Measurements from ENCODE around the gene TMEM203.

DNA sequence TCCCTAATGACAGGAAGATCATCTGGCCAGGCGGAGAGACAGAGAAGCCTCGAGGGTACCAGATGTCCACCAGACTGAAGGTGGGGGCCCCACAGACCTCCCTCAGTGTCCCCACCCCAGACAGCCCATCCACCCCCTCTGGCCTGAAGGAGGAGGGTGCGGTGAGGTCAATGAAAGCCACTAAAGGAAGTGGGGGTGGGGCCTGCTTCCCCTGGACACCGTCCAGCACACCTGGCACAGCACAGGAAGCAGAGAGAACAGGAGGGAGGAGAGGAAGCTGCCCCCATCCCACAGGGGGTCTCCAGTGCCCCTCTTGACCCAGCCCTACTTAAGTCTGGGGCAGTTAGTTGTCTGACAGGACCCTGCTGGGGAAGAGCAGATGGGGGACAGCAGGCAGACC is 46.8 kb downstream of the TMEM203 start:
- no peak for TF ChIP-seq CTCF (conservative IDR thresholded peaks at IDR 0.05; ENCODE audit: low read depth in 2 of 2)
- TF ChIP-seq, protein P1, sequence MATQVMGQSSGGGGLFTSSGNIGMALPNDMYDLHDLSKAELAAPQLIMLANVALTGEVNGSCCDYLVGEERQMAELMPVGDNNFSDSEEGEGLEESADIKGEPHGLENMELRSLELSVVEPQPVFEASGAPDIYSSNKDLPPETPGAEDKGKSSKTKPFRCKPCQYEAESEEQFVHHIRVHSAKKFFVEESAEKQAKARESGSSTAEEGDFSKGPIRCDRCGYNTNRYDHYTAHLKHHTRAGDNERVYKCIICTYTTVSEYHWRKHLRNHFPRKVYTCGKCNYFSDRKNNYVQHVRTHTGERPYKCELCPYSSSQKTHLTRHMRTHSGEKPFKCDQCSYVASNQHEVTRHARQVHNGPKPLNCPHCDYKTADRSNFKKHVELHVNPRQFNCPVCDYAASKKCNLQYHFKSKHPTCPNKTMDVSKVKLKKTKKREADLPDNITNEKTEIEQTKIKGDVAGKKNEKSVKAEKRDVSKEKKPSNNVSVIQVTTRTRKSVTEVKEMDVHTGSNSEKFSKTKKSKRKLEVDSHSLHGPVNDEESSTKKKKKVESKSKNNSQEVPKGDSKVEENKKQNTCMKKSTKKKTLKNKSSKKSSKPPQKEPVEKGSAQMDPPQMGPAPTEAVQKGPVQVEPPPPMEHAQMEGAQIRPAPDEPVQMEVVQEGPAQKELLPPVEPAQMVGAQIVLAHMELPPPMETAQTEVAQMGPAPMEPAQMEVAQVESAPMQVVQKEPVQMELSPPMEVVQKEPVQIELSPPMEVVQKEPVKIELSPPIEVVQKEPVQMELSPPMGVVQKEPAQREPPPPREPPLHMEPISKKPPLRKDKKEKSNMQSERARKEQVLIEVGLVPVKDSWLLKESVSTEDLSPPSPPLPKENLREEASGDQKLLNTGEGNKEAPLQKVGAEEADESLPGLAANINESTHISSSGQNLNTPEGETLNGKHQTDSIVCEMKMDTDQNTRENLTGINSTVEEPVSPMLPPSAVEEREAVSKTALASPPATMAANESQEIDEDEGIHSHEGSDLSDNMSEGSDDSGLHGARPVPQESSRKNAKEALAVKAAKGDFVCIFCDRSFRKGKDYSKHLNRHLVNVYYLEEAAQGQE (IDR thresholded peaks at IDR 0.05; ENCODE audit: unreplicated experiment), result no peak
- no peak for TF ChIP-seq ZNF114 (CRISPR knock-in tag; IDR thresholded peaks at IDR 0.05)
- TF ChIP-seq EZH2phosphoT487 (IDR thresholded peaks at IDR 0.05; ENCODE audit: unreplicated experiment), result no peak
- no peak for TF ChIP-seq CREB1 (CRISPR knock-in tag; IDR thresholded peaks at IDR 0.05; ENCODE audit: low read depth)
- TF ChIP-seq POLR2AphosphoS5 (IDR thresholded peaks at IDR 0.05; ENCODE audit: low read depth), result no peak
- TF ChIP-seq JUNB (IDR thresholded peaks at IDR 0.05; ENCODE audit: unreplicated experiment), result no peak
- no peak for TF ChIP-seq EZH2 (IDR thresholded peaks at IDR 0.05; ENCODE audit: low read depth, unreplicated experiment)
- no peak for TF ChIP-seq ZNF331 (CRISPR knock-in tag; IDR thresholded peaks at IDR 0.05; ENCODE audit: low read depth)
- no peak for TF ChIP-seq STAT1 (IDR thresholded peaks at IDR 0.05; ENCODE audit: unreplicated experiment)
- TF ChIP-seq NANOG (IDR thresholded peaks at IDR 0.05; ENCODE audit: borderline replicate concordance), result no peak
- no peak for TF ChIP-seq ETS1 (IDR thresholded peaks at IDR 0.05)
- TF ChIP-seq ZNF462 (CRISPR knock-in tag; IDR thresholded peaks at IDR 0.05), result no peak
